ENCODE results near the gene SEC61A1. TPM values are rescaled to one million over a fixed set of nuclear protein-coding genes. Genes with fewer than 3 reads are reported as not detected.

SEC61A1 gene
- total and polyA plus RNA-seq, 4 experiments from 2014 or later = 156 to 212 (median 192) TPM

DNA sequence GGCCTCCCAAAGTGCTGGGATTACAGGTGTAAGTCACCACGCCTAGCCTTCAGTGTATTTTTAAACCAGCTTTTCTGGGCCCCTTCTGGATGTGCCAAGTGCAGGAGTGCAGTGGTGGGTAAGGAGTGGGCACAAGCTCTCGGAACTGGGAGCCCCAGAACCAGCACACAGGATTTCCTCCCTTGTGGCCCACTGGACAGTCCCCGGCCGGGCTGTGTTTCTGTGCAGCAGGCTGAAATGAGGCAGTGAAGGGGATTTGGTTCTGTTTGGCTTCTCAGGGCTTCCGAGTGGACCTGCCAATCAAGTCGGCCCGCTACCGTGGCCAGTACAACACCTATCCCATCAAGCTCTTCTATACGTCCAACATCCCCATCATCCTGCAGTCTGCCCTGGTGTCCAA is 14.4 kb downstream of the SEC61A1 start:
- no peaks in the 10 kb centered on the region for H3K4me1 ChIP-seq (ENCODE audit: insufficient read depth, low read length)
- peaks cover 66 to 88% of the 10 kb centered on the region in 2 donors for H3K36me3 Mint-ChIP-seq
- no peak overlapping the region for H3K4me3 Mint-ChIP-seq
- no peaks in the 10 kb centered on the region for H3K9me3 Mint-ChIP-seq
- H3K9me3 ChIP-seq (ENCODE audit: control insufficient read depth in 1 of 2, low read length in 2 of 2) = no peaks in the 10 kb centered on the region
- no peaks in the 10 kb centered on the region for H3K27me3 Mint-ChIP-seq
- no peak overlapping the region for H3K27ac ChIP-seq (ENCODE audit: low read depth, low read length)
- ChIA-PET POLR2A (ENCODE audit: partially characterized antibody) (interaction anchor here (1.1 kb wide), 1 partner anchor 9 kb away, joined by 3 read pairs; no protein-coding TSS in a partner anchor), CTCF (ENCODE audit: partially characterized antibody) (interaction anchor here (1.0 to 5.7 kb wide), 5 partner anchors 10 to 68 kb away, joined by 3 to 30 read pairs (median 3); no protein-coding TSS in a partner anchor)
- H3K4me3 ChIP-seq (ENCODE audit: low read length in 2 of 2) = no peak overlapping the region
- no peaks in the 10 kb centered on the region for H3K27me3 ChIP-seq (ENCODE audit: insufficient read depth, low read length)
- peaks cover 83% of the 10 kb centered on the region for H3K36me3 ChIP-seq (ENCODE audit: insufficient read depth, low read length)
- peaks cover 6 to 15% (median 9%) of the 10 kb centered on the region in 4 donors for H3K4me1 Mint-ChIP-seq
- no peak for DNase-seq
- H3K27ac Mint-ChIP-seq = no peak overlapping the region
- intact Hi-C loops (cut with micrococcal nuclease) = no loop called here

GRCh38 chr3:128067489-128067888 is 15.3 kb downstream of the SEC61A1 start:
- no peak overlapping the region for H3K27ac ChIP-seq (ENCODE audit: low read depth, low read length)
- no peaks in the 10 kb centered on the region for H3K4me1 ChIP-seq (ENCODE audit: insufficient read depth, low read length)
- no peak overlapping the region for H3K4me3 ChIP-seq (ENCODE audit: low read length in 2 of 2)
- POLR2A ChIA-PET (ENCODE audit: partially characterized antibody) = no interaction called here
- H3K9me3 ChIP-seq (ENCODE audit: control insufficient read depth in 1 of 2, low read length in 2 of 2) = no peaks in the 10 kb centered on the region
- H3K9me3 Mint-ChIP-seq = no peaks in the 10 kb centered on the region
- no peak for DNase-seq
- H3K27ac Mint-ChIP-seq = peak overlapping the region in 2 of 7 donors; percentile 61 to 69
- H3K27me3 Mint-ChIP-seq = no peaks in the 10 kb centered on the region
- peaks cover 75% of the 10 kb centered on the region for H3K36me3 ChIP-seq (ENCODE audit: insufficient read depth, low read length)
- peaks cover 58 to 82% of the 10 kb centered on the region in 2 donors for H3K36me3 Mint-ChIP-seq
- no peaks in the 10 kb centered on the region for H3K27me3 ChIP-seq (ENCODE audit: insufficient read depth, low read length)
- peaks cover 2 to 7% (median 3%) of the 10 kb centered on the region in 4 donors for H3K4me1 Mint-ChIP-seq
- intact Hi-C loops (cut with micrococcal nuclease) = no loop called here
- CTCF ChIA-PET (ENCODE audit: partially characterized antibody) = interaction anchor here (2.7 to 5.7 kb wide), 2 partner anchors 11 to 67 kb away, joined by 8 to 30 read pairs; no protein-coding TSS in a partner anchor
- H3K4me3 Mint-ChIP-seq = no peak overlapping the region

DNA sequence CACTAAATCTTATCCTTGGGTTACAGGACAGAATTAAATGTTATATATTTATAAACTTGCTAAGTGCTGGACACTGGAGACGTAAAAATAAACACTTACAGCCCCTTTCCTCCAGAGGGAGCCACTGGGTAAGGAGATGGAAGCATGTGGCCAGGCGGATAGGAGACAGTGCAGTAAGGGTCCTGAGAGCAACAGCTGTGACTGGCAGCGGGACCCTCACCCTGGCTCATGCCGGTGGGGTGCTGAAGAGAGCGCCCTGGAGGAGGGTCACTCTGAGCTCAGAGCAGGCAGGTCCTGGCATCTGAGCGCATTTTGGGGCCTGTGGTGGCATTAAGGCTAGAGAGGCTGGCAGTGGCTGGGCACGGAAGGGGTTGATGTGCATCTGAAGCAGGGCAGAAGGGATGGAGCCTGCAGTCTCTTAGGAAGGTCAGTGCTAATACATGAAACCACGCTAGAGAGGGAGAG is 16.0 kb downstream of the SEC61A1 start:
- Histone ChIP-seq H3K36me3 (ENCODE audit: insufficient read depth, low read length) (peaks cover 71% of the 10 kb centered on the region), H3K4me3 (ENCODE audit: low read length in 2 of 2) (no peak overlapping the region), H3K27ac (ENCODE audit: low read depth, low read length) (no peak overlapping the region), H3K27me3 (ENCODE audit: insufficient read depth, low read length) (no peaks in the 10 kb centered on the region), H3K4me1 (ENCODE audit: insufficient read depth, low read length) (no peaks in the 10 kb centered on the region), H3K9me3 (ENCODE audit: control insufficient read depth in 1 of 2, low read length in 2 of 2) (no peaks in the 10 kb centered on the region)
- POLR2A ChIA-PET (ENCODE audit: partially characterized antibody) = interaction anchor here (0.9 kb wide), 1 partner anchor 10 kb away, joined by 3 read pairs; no protein-coding TSS in a partner anchor
- DNase-seq = peak in 4 of 5 donors; percentile 39 to 47 (median 42)
- no peaks in the 10 kb centered on the region for H3K9me3 Mint-ChIP-seq
- peak overlapping the region in 4 of 7 donors; percentile 5 to 74 (median 60) for H3K27ac Mint-ChIP-seq
- intact Hi-C loops (cut with micrococcal nuclease) = no loop called here
- peaks cover 1 to 6% (median 3%) of the 10 kb centered on the region in 4 donors for H3K4me1 Mint-ChIP-seq
- CTCF ChIA-PET (ENCODE audit: partially characterized antibody) = interaction anchor here (1.0 to 5.7 kb wide), 2 partner anchors 12 to 64 kb away, joined by 3 to 30 read pairs; no protein-coding TSS in a partner anchor
- H3K27me3 Mint-ChIP-seq = no peaks in the 10 kb centered on the region
- H3K4me3 Mint-ChIP-seq = no peak overlapping the region
- H3K36me3 Mint-ChIP-seq = peaks cover 51 to 75% of the 10 kb centered on the region in 2 donors

DNA sequence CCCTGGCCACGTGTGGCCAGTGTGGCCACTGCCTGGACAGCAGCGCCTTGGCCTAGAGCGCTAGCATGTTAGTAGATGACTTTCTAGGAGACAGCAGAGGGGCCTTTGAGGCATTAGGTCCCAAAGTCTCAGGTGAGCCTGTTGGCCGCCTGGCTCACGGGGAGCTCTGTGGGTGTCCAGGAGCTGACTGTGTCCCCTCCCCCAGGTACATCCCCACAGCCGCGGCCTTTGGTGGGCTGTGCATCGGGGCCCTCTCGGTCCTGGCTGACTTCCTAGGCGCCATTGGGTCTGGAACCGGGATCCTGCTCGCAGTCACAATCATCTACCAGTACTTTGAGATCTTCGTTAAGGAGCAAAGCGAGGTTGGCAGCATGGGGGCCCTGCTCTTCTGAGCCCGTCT is 17.0 kb downstream of the SEC61A1 start:
- peaks cover 42 to 69% of the 10 kb centered on the region in 2 donors for H3K36me3 Mint-ChIP-seq
- peaks cover 61% of the 10 kb centered on the region for H3K36me3 ChIP-seq (ENCODE audit: insufficient read depth, low read length)
- no peak for DNase-seq
- H3K4me3 ChIP-seq (ENCODE audit: low read length in 2 of 2) = no peak overlapping the region
- no peaks in the 10 kb centered on the region for H3K27me3 ChIP-seq (ENCODE audit: insufficient read depth, low read length)
- no peak overlapping the region for H3K27ac ChIP-seq (ENCODE audit: low read depth, low read length)
- no peaks in the 10 kb centered on the region for H3K27me3 Mint-ChIP-seq
- intact Hi-C loops (cut with micrococcal nuclease) = no loop called here
- no peaks in the 10 kb centered on the region for H3K9me3 Mint-ChIP-seq
- H3K27ac Mint-ChIP-seq = no peak overlapping the region
- no peaks in the 10 kb centered on the region for H3K4me1 ChIP-seq (ENCODE audit: insufficient read depth, low read length)
- ChIA-PET CTCF (ENCODE audit: partially characterized antibody) (interaction anchor here (1.5 to 5.7 kb wide), 2 partner anchors 13 to 64 kb away, joined by 3 to 30 read pairs; no protein-coding TSS in a partner anchor), POLR2A (ENCODE audit: partially characterized antibody) (no interaction called here)
- H3K4me1 Mint-ChIP-seq = peaks cover 0 to 6% (median 2%) of the 10 kb centered on the region in 4 donors
- no peak overlapping the region for H3K4me3 Mint-ChIP-seq
- no peaks in the 10 kb centered on the region for H3K9me3 ChIP-seq (ENCODE audit: control insufficient read depth in 1 of 2, low read length in 2 of 2)

GRCh38 chr3:128070898-128071591 is 18.8 kb downstream of the SEC61A1 start:
- Histone ChIP-seq H3K4me3 (ENCODE audit: low read length in 2 of 2) (no peak overlapping the region), H3K27ac (ENCODE audit: low read depth, low read length) (no peak overlapping the region), H3K9me3 (ENCODE audit: control insufficient read depth in 1 of 2, low read length in 2 of 2) (no peaks in the 10 kb centered on the region), H3K36me3 (ENCODE audit: insufficient read depth, low read length) (peaks cover 45% of the 10 kb centered on the region), H3K27me3 (ENCODE audit: insufficient read depth, low read length) (no peaks in the 10 kb centered on the region), H3K4me1 (ENCODE audit: insufficient read depth, low read length) (peaks cover 10% of the 10 kb centered on the region)
- CTCF ChIA-PET (ENCODE audit: partially characterized antibody) = no interaction called here
- intact Hi-C loops (cut with micrococcal nuclease) = no loop called here
- no peaks in the 10 kb centered on the region for H3K27me3 Mint-ChIP-seq
- H3K9me3 Mint-ChIP-seq = no peaks in the 10 kb centered on the region
- POLR2A ChIA-PET (ENCODE audit: partially characterized antibody) = no interaction called here
- DNase-seq = no peak
- no peak overlapping the region for H3K4me3 Mint-ChIP-seq
- peaks cover 1 to 20% (median 6%) of the 10 kb centered on the region in 4 donors for H3K4me1 Mint-ChIP-seq
- H3K27ac Mint-ChIP-seq = peak overlapping the region in 3 of 7 donors; percentile 28 to 86 (median 52)
- peaks cover 32 to 60% of the 10 kb centered on the region in 2 donors for H3K36me3 Mint-ChIP-seq

DNA sequence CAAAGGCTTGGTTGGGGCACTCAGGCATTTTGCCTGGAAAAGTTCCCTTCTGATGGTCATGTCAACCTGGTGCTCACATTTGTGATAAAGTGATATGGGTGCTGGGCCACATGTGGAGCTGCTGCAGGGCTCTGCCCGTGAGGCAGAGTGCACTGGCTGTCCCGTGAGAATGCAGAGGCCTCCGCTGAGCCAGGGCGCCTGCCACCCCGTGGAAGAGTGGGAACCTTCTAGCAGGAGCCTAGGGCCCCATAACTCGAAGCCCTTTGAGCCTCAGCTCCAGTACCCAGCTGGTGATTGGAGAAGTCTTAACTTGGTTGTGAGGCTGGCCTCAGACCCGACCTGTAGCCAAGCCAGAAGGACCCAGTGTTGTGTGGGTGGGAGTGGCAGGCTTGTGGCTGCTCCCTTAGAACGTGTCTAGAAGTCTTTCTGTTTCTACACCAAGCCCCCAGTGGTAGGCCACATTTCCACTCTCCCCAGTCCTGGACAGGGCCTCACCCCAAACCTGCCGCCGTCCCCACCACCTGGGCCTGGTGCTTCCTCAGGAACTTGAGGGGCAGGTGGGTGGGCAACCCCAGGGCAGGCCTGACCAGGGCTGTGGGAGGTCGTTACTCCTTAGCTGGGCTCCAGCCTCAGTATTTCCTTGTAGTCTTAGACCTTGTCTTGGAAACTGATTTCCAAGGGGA is 19.7 kb downstream of the SEC61A1 start:
- no peak overlapping the region for H3K27ac Mint-ChIP-seq
- DNase-seq = no peak
- H3K4me3 Mint-ChIP-seq = no peak overlapping the region
- H3K4me3 ChIP-seq (ENCODE audit: low read length in 2 of 2) = no peak overlapping the region
- H3K27me3 ChIP-seq (ENCODE audit: insufficient read depth, low read length) = no peaks in the 10 kb centered on the region
- no peaks in the 10 kb centered on the region for H3K9me3 ChIP-seq (ENCODE audit: control insufficient read depth in 1 of 2, low read length in 2 of 2)
- H3K36me3 Mint-ChIP-seq = peaks cover 29 to 52% of the 10 kb centered on the region in 2 donors
- H3K4me1 Mint-ChIP-seq = peaks cover 1 to 25% (median 6%) of the 10 kb centered on the region in 4 donors
- no peaks in the 10 kb centered on the region for H3K27me3 Mint-ChIP-seq
- peaks cover 37% of the 10 kb centered on the region for H3K36me3 ChIP-seq (ENCODE audit: insufficient read depth, low read length)
- no peak overlapping the region for H3K27ac ChIP-seq (ENCODE audit: low read depth, low read length)
- H3K4me1 ChIP-seq (ENCODE audit: insufficient read depth, low read length) = peaks cover 15% of the 10 kb centered on the region
- CTCF ChIA-PET (ENCODE audit: partially characterized antibody) = no interaction called here
- no peaks in the 10 kb centered on the region for H3K9me3 Mint-ChIP-seq
- POLR2A ChIA-PET (ENCODE audit: partially characterized antibody) = no interaction called here
- intact Hi-C loops (cut with micrococcal nuclease) = no loop called here
